GM19043 (cell line): ENCODE results near the gene SFMBT2.
"Not testable (repeated sequence)": the region's sequence is repeated elsewhere in the genome, so short reads cannot be mapped to it uniquely, and the experiment has no call there.

ENCODE experiments used
- ATAC-seq: cut with Tn5 transposase; IDR thresholded peaks from one replicate; pipeline ENCODE4 v1.9.1; 2021; ENCODE audit warnings: low read depth; ENCODE audit not compliant: unreplicated experiment

SFMBT2 gene

GRCh38 chr10:7239312-7239985, 171.4 kb downstream of the SFMBT2 start:
- peak; percentile 71 for ATAC-seq

- no peak for ATAC-seq
Observed at GRCh38 chr10:7235376-7235775, 175.5 kb downstream of the SFMBT2 start.

- ATAC-seq, result no peak
Observed at GRCh38 chr10:7234109-7234508, 176.7 kb downstream of the SFMBT2 start.

GRCh38 chr10:7233259-7233991, 177.4 kb downstream of the SFMBT2 start:
- ATAC-seq, result no peak

GRCh38 chr10:7231509-7232414, 179.1 kb downstream of the SFMBT2 start:
- ATAC-seq, result no peak

GRCh38 chr10:7230951-7231350, 179.9 kb downstream of the SFMBT2 start:
- ATAC-seq, result no peak

GRCh38 chr10:7230036-7230435, 180.8 kb downstream of the SFMBT2 start:
- no peak for ATAC-seq

- ATAC-seq, result no peak
Observed at GRCh38 chr10:7225133-7225532, 185.7 kb downstream of the SFMBT2 start.

- no peak for ATAC-seq
Observed at GRCh38 chr10:7218968-7219367, 191.9 kb downstream of the SFMBT2 start.

GRCh38 chr10:7212696-7213095, 198.1 kb downstream of the SFMBT2 start:
- not testable (repeated sequence) for ATAC-seq

GRCh38 chr10:7211857-7212577, 198.8 kb downstream of the SFMBT2 start:
- ATAC-seq, result no peak

GRCh38 chr10:7210516-7210915, 200.3 kb downstream of the SFMBT2 start:
- ATAC-seq, result no peak

GRCh38 chr10:7209458-7209857, 201.4 kb downstream of the SFMBT2 start:
- ATAC-seq, result no peak

GRCh38 chr10:7206412-7207100, 204.3 kb downstream of the SFMBT2 start:
- ATAC-seq, result no peak

- no peak for ATAC-seq
Observed at GRCh38 chr10:7205656-7206055, 205.2 kb downstream of the SFMBT2 start.

GRCh38 chr10:7202793-7203355, 208.0 kb downstream of the SFMBT2 start:
- ATAC-seq, result no peak

- ATAC-seq, result no peak
Observed at GRCh38 chr10:7199152-7199760, 211.6 kb downstream of the SFMBT2 start.

GRCh38 chr10:7196284-7196683, 214.6 kb downstream of the SFMBT2 start:
- ATAC-seq, result no peak

- ATAC-seq, result no peak
Observed at GRCh38 chr10:7195118-7195517, 215.7 kb downstream of the SFMBT2 start.
